HepG2 (cell line): ENCODE results near the gene SURF1. TPM values are rescaled to one million over a fixed set of nuclear protein-coding genes. Genes with fewer than 3 reads are reported as not detected.
A peak's percentile ranks its signal among the peaks of the same experiment; 100 is the strongest.

Experiments used
- KLF9 ChIP-seq: IDR thresholded peaks from 2 replicates; pipeline ENCODE4 v1.6.1; 2016; ENCODE audit warnings: low read depth
- MBD4 ChIP-seq: IDR thresholded peaks from 2 replicates; pipeline ENCODE4 v1.6.1; 2012; ENCODE audit warnings: low read length, inconsistent platforms, borderline replicate concordance
- MXD1 ChIP-seq: sonication (generic); formaldehyde crosslinking; IDR thresholded peaks from 2 replicates; pipeline ENCODE4 v1.4.0; 2020; ENCODE audit warnings: mild to moderate bottlenecking, missing genetic modification reagents
- NFIC ChIP-seq: IDR thresholded peaks from 2 replicates; pipeline ENCODE4 v1.6.1; 2012; ENCODE audit warnings: mild to moderate bottlenecking, low read length, inconsistent platforms
- TBX2 ChIP-seq: sonication (generic); formaldehyde crosslinking; IDR thresholded peaks from 2 replicates; pipeline ENCODE4 v1.5.0; 2020; ENCODE audit warnings: missing genetic modification reagents, mild to moderate bottlenecking, borderline replicate concordance
- ZBTB40 ChIP-seq, 2 experiments: fragments of 450-650 bp in 1 of 2; sonication (generic) in 1 of 2; formaldehyde crosslinking in 1 of 2; IDR thresholded peaks; 2 replicates each; pipeline versions ENCODE4 v1.6.1 to v1.8.0; 2016 to 2022; ENCODE audit warnings: antibody characterized with exemption in 1 of 2, mild to moderate bottlenecking in 1 of 2, missing genetic modification reagents in 1 of 2
- ZNF512 ChIP-seq: sonication (generic); formaldehyde crosslinking; IDR thresholded peaks from 2 replicates; pipeline ENCODE4 v1.4.0; 2020; ENCODE audit warnings: mild to moderate bottlenecking, missing genetic modification reagents
- ZNF7 ChIP-seq: IDR thresholded peaks from 2 replicates; pipeline ENCODE4 v1.6.1; 2016; ENCODE audit warnings: missing biosample characterization, missing genetic modification reagents
- ZNF749 ChIP-seq: sonication (generic); formaldehyde crosslinking; IDR thresholded peaks from 2 replicates; pipeline ENCODE4 v1.8.0; 2022; ENCODE audit warnings: mild to moderate bottlenecking, missing genetic modification reagents, moderate library complexity, borderline replicate concordance
- polyA plus RNA-seq, 8 experiments: library from polyadenylated mRNA; depleted of rRNA in 3 of 8; stranded (reverse) in 7 of 8; unstranded in 1 of 8; fragments of >200 nt; fragmentation: Illumina TruSeq in 4 of 8; extraction: Trizol in 4 of 8; gene quantifications; 2 replicates each; pipeline versions ENCODE4 v1.2.1 to v1.2.3, GENCODE V29; 2011 to 2016; ENCODE audit warnings: low read depth in 4 of 8, missing spikeins in 1 of 8, mixed read lengths in 1 of 8; ENCODE audit not compliant: insufficient read depth in 1 of 8
- total RNA-seq, 5 experiments: library from RNA; depleted of rRNA; stranded (reverse); fragments of >200 nt; fragmentation: Illumina TruSeq; extraction: Trizol; gene quantifications; 2 replicates each; pipeline ENCODE4 v1.2.3, GENCODE V29; 2016; ENCODE audit warnings: low read depth in 1 of 5

SURF1 gene
- total and polyA plus RNA-seq, 2 of the 13 experiments (the other 11 are each of a cell fraction or from before 2014, with no cell fraction given) = 17.8 to 40.7 TPM

GRCh38 chr9:133335924-133336811 lies 20.1 kb downstream of the SURF1 start, which contains the start of gene SURF6 (continued):
- TF ChIP-seq MXD1 (CRISPR knock-in tag) = peak; percentile 98
- TF ChIP-seq MBD4 = no peak
- peak; percentile 99 for TF ChIP-seq TBX2
- TF ChIP-seq ZNF7 = no peak
- no peak for TF ChIP-seq ZNF512 (CRISPR knock-in tag)
- peak; percentile 91; the same call in 1 of the 2 replicates for TF ChIP-seq ZNF749
- peak; percentile 18; the same call in 1 of the 2 replicates for TF ChIP-seq ZBTB40 (IDR thresholded peaks at IDR 0.05)
- TF ChIP-seq ZBTB40 (CRISPR knock-in tag; IDR thresholded peaks at IDR 0.05) = peak; percentile 73
- TF ChIP-seq NFIC = no peak
- peak; percentile 31; the same call in 1 of the 2 replicates for TF ChIP-seq KLF9 (CRISPR knock-in tag)
